CMK (cell line): ENCODE data around the gene PRDM16.

Experiments used
- DNase-seq: peaks from one replicate; pipeline ENCODE4 v3.0.0-alpha.2; 2010; ENCODE audit warnings: low read depth

Gene PRDM16

DNA sequence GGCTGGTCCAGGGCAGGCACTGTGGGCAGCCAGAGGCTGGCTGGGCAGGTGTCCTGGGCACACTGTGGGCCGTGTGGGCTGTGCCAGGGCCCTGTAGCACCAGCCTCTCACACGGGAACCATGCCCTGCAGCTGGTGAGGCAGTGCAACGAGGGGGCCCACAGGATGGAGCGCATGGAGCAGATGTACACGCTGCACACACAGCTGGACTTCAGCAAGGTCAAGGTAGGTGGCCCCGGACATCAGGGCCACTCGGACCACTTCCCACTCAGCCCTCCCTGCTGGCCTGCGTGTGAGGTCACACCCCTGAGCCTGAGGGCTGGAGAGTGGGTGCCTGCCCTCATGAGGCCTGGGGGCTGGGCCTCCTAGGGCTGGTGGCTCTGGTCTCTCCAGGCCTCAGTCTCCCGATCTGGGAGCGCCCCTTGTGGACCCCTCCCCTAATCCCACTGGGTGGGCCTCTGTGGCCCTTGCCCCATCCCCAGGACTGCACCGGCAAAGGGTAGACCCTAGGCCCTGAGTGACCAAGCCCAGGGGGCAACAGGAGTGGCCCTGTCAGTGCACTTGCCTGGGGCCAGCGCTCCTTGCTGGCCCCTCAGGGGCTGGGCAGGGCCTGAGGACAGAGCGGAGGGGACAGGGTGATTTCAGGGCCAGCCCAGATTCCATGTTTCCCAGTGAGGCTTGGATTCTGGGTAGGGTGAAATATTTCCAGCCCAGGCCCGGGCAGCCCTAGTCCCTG lies 407.0 kb downstream of the PRDM16 start:
- no peak for DNase-seq

DNA sequence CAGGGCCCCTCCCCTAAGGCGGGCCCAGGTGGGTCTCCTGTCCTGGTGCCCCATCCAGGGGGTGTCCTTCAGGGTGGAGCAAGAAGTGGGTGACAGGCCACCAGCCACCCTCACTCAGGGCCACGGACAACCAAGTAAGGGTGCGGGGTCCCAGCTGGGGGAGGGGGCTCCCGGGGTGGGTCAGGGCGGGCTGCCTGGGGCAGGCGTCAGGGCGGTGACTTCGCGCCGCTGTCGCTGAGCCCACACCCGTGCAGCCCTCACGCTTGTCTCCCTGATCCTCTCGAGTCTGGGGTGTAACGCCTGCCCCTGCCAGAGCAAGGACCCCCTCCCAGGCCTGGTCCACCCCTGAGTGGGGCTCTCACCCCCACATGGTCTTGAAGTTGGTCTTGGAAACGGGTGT lies 407.7 kb downstream of the PRDM16 start:
- no peak for DNase-seq

DNA sequence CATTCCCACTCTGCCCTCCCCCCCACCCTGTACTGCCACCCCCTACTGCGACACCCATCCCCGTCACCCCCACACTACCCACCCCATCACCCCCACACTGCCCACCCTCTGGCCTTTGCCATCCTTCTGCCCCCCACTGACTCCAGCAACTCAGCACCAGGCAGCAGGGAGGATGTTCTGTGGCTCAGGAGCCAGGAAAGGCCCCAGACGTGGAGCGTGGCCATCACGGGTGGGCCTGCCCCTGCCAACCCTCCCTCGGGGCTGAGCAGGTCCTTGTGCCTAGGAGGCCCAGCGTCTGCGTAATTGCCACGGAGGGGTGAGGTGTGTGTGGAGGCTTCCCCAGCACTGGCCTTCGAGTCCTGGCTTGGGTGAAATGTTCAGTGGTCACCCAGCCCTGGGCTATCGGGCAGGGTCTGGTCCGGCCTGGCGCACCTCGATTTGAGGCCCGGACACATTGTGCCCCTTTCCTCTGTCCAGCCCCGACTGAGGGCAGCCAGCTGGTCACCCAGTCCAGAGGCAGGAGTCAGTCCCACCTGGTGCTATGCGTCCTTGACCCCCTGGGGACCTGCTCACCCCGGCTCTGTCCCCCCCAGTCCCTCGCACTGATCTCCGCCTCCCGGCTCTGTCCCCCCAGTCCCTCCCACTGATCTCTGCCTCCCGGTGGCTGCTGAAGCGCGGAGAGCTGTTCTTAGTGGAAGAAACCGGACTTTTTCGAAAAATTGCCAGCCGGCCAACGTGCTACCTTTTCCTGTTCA lies 408.4 kb downstream of the PRDM16 start:
- DNase-seq: no peak

DNA sequence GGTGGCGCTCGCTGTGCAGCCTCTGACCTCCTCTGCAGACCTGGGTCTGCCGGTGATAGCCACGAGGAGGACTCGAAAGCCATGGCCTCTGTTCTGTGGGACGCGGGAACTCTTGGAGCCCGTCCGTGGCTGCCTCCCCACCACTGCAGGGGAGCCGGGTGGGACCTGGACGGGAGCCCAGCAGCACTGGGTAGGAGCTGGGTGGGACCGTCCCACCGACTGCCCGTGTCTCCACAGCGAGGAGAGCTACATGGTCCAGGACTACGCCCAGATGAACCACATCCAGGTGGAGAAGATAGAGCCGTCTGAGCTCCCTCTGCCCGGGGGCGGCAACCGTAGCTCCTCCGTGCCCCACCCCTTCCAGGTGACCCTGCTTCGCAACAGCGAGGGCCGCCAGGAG lies 409.2 kb downstream of the PRDM16 start:
- DNase-seq: no peak

DNA sequence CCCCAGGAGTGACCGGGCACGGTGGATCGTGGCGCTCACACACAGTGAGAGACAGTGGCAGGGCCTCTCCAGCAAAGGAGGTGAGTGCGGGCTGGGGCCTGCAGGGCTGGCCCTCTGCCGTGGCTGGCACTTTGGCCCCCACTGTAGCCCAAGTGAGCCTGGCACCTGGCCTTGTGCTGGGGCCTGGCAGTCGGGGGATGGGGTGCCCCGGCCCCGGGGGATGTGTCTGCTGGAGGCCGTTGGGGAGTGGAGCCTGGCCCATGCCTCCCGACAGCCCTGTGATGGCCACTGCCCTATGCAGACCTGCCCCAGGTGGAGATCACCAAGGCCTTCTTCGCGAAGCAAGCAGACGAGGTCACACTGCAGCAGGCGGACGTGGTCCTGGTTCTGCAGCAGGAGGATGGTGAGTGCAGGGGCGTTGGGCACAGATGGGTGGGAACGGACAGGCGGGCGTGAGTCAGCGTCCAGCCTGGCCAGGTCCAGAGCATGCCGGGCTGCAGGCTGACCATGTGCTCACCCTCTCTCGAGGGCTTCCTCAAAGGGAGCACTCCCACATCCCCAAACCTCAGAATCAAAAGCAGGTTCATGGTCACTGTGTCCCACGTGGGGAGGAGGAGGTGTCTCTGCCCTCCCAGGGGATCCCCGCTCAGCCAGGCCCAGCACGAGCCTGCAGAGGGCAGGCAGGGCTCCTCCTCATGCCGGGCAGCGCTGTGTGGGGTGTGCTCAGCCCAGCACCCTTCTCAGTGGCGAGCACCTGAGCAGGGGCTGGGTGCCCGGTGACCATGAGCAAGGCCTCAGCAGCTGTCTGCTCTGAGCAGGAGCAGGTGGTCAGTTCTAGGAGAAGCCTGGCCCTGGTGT lies 410.7 kb downstream of the PRDM16 start:
- no peak for DNase-seq

- no peak for DNase-seq
Measured at GRCh38 chr1:3480369-3480719, 411.3 kb downstream of the PRDM16 start.

DNA sequence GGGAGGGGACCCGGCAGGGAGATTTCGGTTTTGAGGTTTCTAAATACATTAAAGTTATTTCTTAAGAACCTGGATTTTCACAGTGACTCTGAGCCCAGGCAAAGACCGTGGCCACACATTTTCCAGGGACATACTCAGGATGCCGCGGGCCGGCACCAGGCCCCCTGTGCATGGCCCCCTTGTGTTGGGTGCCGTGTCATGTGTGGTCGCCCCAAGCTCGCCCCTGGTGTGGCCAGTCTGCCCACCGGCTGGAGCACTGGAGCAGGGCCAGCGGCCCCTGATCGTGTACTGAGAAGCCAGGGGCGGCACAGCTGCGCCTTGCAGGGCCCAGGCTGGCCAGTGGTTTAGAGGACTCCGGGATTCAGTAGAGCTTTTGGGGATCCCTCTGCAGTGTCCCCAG lies 412.0 kb downstream of the PRDM16 start:
- DNase-seq: no peak

- DNase-seq: no peak
Measured at GRCh38 chr1:3481836-3482375, 412.9 kb downstream of the PRDM16 start.

GRCh38 chr1:3482378-3482849 lies 413.4 kb downstream of the PRDM16 start:
- no peak for DNase-seq

- DNase-seq: no peak
Measured at GRCh38 chr1:3483380-3483779, 414.4 kb downstream of the PRDM16 start.

- no peak for DNase-seq
Measured at GRCh38 chr1:3483801-3484444, 414.9 kb downstream of the PRDM16 start.

DNA sequence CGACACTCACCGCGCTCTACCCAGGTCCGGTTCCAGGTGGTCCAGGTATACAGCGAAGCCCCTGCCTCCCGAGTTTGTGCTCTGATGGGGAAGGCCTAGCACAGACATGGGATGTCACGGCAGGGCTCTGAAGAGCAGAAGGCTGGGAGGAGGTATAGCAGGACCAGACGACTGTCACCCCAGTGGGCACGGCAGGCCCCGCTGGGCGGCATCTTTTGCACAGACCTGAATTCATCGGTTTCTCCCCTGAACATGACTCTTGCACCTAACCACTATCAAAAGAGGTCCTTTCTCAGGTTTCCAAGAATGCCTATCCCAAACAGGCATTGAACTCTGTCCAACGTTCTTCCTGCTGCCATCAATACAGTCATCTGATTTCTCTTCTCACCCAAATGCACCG lies 416.0 kb downstream of the PRDM16 start:
- no peak for DNase-seq
